ENCODE measurements around the gene TRANK1.

The TRANK1 gene

GRCh38 chr3:36795622-36796021, 149.2 kb downstream of the TRANK1 start:
- TF ChIP-seq CTCF (IDR thresholded peaks at IDR 0.05; ENCODE audit: low read depth, low read length) = no peak

DNA sequence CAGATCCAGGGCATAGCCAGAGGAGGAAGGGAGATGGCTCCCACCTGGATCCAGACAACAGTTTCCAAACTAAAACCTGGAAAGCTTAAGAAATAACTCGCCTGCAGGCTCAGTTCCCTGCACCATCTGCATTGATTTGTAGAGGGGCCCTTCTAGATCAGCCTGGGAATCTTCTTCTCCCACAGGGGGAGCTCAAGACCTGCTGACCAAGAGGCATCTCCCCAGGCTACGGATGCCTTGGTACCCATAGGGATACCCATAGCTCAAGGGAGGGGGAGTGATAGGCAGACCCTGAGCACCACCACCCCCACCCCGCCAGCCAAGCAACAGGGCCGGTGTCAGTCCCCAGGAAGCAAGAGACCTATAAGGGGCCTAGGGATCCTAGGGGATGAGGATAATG, 152.5 kb downstream of the TRANK1 start:
- no peak overlapping the region for H3K4me3 ChIP-seq (replicated peaks in 1 of 2; ENCODE audit: low read depth in 2 of 2, low read length in 2 of 2)
- peak; percentile 39 to 51 for DNase-seq (ENCODE audit: low read depth in 2 of 2)
- peak; percentile 65 for TF ChIP-seq CTCF (IDR thresholded peaks at IDR 0.05; ENCODE audit: low read depth, low read length)

More at GRCh38 chr3:36795622-36796021, 149.2 kb downstream of the TRANK1 start:
- no peak overlapping the region for H3K4me3 ChIP-seq (replicated peaks in 1 of 2; ENCODE audit: low read depth in 2 of 2, low read length in 2 of 2)
- no peak for DNase-seq (ENCODE audit: low read depth in 2 of 2)

DNA sequence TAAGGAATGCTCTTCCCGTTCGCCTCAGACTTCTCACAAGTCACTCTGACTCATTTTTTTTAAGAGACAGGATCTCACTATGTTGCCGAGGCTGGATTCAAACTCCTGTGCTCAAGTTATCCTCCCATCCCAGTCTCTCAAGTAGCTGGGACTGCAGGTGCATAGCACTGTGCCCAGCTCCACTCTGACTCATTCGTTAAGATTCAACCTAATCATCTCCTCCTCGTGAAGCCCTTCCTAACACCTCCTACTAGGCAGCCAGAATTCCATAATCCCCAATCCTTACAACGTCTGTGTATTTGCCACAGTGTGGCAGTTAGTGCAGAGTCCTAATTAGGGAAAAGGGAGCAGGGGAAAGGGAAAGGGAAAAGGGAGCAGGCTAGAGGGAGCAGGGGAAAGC, 154.1 kb downstream of the TRANK1 start:
- DNase-seq (ENCODE audit: low read depth in 2 of 2) = no peak
- no peak for TF ChIP-seq CTCF (IDR thresholded peaks at IDR 0.05; ENCODE audit: low read depth, low read length)
- no peak overlapping the region for H3K4me3 ChIP-seq (replicated peaks in 1 of 2; ENCODE audit: low read depth in 2 of 2, low read length in 2 of 2)

DNA sequence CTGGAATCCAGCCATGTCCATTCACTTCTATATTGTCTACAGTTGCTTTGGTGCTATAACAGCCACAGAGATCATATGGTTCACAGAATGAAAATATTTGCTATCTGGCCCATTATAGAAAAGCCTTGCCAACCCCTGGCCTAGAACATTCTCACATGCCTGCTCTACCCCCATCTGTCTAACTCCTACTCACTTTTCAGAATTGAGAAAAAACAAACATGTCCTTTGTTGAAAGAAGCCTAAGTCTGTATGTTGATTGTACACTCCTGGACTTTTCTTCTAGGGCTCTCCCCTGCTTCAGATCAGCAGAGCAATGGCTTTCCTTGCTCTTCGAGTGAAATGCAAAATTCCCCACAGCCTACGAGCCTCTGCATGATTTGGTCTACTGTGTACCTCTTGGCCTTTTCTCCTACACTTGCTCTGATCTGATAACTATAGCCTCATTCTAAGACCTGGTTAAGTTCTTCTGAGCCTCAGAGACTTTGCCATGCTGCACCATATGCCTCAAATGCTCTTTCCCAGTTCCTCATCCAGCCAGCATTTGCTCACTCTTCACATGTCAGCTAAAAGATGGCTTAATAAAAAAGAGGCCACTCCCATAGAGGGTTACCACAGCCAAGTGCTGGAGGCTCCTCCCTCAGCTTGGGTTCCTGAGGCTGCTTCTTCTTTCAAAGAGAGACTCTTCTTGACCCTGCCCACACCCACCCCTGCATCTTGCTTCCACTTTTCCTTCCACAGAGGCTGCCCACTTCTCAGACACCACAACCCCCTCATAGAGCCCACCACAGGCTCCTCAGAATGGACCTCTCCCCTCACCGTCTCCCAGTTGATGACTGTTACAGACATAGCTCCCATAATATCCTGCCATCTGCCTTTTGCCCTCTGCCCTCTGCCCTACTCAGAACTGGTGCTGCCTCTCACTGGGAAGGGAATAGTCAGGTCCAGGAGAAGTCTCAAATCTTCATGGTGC, 157.6 kb downstream of the TRANK1 start:
- DNase-seq (ENCODE audit: low read depth in 2 of 2) = no peak
- no peak for TF ChIP-seq CTCF (IDR thresholded peaks at IDR 0.05; ENCODE audit: low read depth, low read length)
- H3K4me3 ChIP-seq (replicated peaks in 1 of 2; ENCODE audit: low read depth in 2 of 2, low read length in 2 of 2) = no peak overlapping the region

- DNase-seq (ENCODE audit: low read depth in 2 of 2) = peak in 1 of 2 donors; percentile 6
- no peak for TF ChIP-seq CTCF (IDR thresholded peaks at IDR 0.05; ENCODE audit: low read depth, low read length)
- no peak overlapping the region for H3K4me3 ChIP-seq (replicated peaks in 1 of 2; ENCODE audit: low read depth in 2 of 2, low read length in 2 of 2)
Measured at GRCh38 chr3:36784138-36784635, 160.7 kb downstream of the TRANK1 start.

- no peak for DNase-seq (ENCODE audit: low read depth in 2 of 2)
- TF ChIP-seq CTCF (IDR thresholded peaks at IDR 0.05; ENCODE audit: low read depth, low read length) = no peak
- no peak overlapping the region for H3K4me3 ChIP-seq (replicated peaks in 1 of 2; ENCODE audit: low read depth in 2 of 2, low read length in 2 of 2)
Measured at GRCh38 chr3:36777424-36778218, 167.2 kb downstream of the TRANK1 start.

Data from cardiac fibroblast (primary cell).